Measurements from ENCODE around the gene PXMP2.

DNA sequence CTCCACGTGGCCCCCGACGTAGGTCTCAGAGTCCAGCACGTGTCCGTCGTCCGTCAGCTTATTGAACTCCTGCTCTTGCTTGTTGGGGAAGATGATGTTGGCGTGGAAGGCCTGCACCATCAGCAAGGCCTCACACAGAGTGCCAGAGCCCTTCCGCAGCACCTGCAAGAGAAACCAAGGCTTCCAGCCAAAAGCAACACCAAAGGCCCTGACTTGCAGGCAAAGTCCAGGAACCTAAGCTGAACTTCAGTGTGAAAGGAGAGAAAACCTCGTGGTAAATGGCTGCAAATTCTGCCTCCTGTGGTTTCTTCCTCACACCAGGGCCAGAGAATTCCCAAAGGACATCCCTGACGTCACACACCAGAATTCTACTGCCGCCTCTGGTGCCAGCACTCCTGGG, 14.7 kb upstream of the PXMP2 start:
- TF ChIP-seq, protein P1, sequence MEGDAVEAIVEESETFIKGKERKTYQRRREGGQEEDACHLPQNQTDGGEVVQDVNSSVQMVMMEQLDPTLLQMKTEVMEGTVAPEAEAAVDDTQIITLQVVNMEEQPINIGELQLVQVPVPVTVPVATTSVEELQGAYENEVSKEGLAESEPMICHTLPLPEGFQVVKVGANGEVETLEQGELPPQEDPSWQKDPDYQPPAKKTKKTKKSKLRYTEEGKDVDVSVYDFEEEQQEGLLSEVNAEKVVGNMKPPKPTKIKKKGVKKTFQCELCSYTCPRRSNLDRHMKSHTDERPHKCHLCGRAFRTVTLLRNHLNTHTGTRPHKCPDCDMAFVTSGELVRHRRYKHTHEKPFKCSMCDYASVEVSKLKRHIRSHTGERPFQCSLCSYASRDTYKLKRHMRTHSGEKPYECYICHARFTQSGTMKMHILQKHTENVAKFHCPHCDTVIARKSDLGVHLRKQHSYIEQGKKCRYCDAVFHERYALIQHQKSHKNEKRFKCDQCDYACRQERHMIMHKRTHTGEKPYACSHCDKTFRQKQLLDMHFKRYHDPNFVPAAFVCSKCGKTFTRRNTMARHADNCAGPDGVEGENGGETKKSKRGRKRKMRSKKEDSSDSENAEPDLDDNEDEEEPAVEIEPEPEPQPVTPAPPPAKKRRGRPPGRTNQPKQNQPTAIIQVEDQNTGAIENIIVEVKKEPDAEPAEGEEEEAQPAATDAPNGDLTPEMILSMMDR (IDR thresholded peaks at IDR 0.05) = no peak
- TF ChIP-seq POLR2AphosphoS5 (IDR thresholded peaks at IDR 0.05; ENCODE audit: insufficient read depth in 1 of 2, low read depth in 1 of 2) = no peak
